SKM-1 treated with dmso at 0.1 percent for 144 hours (cell line): ENCODE measurements around the gene WDFY3.

Experiments used
- DNase-seq: peaks from one replicate; lab custom pipeline; 2025; ENCODE audit not compliant: unreplicated experiment; lab: John Stamatoyannopoulos, UW

WDFY3 gene

DNA sequence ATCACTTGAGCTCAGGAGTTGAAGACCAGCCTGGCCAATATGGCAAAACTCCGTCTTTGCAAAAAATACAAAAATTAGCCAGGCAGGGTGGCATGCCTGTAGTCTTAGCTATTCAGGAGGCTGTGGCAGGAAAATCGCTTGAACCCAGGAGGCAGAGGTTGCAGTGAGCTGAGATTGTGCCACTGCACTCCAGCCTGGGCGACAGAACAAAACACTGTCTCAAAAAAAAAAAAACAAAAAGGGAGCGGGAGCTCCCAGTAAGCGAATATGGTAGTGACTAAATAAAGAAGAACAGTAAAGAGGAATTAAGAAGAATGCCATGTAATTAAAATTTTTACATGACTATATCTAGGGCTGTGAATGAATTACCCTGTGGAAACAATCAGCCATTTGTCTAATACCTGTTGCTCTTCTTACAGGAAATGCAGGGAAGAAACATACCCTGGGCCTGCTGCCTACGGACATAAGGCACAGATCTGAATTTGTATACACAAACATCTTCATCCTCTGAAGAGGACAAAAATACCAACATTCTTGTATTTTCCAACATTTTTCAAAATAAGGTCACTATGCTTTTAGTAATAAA lies 11.4 kb downstream of the WDFY3 start:
- DNase-seq, result no peak

DNA sequence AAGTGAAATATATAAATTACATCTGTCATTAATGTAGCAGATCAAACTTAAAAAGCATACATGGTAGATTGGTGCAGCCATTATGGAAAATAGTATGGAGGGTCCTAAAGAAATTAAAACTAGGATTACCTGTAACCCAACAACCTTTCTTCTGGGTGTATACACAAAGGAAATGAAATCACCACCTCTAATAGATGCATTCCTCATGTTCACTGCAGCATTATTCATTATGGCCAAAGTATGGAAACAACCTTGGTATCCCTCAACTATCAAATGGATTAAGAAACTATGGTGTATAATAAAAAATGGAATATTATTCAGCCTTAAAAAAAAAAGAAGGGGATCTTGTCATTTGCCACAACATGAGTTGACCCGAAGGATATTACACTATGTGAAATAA lies 13.7 kb downstream of the WDFY3 start:
- DNase-seq, result no peak

GRCh38 chr4:84952004-84952403 lies 14.5 kb downstream of the WDFY3 start:
- DNase-seq, result no peak

DNA sequence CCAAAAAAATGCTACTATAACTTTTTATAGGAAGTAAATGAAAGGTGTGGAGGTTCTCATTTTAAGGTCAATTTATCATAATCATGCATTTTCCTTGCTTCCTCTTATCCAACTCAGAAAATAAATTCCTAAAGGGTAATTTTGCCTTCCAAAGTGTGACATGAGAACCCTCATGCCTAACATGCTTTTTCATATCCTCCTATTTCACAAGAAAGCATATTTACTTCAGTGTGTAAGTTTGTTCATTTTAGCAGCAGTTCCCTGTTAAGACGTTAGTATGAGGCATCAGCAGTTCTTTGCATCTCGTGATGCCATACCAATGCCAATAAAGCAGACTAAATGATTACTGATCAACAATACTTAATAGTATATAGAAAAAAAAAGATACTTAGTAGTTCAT lies 18.4 kb downstream of the WDFY3 start:
- DNase-seq, result no peak

GRCh38 chr4:84944947-84945346 lies 21.5 kb downstream of the WDFY3 start:
- peak; percentile 57 for DNase-seq

DNA sequence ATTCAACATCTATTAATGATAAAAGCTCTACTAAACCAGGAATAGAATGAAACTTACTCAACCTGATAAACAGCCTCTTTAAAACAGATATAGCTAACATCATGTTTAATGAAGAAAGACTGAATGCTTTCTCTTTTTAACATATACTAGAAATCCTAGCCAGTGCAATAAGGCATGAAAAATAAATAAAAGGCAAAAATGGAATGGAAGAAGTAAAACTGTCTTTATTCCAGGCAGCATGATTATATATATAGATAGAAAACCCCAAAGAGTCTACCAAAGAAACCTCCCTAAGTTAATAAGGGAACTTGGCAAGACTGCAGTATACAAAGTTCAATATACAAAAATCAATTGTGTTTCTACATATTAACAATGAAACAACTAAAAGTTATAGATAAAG lies 25.5 kb downstream of the WDFY3 start:
- DNase-seq, result no peak

DNA sequence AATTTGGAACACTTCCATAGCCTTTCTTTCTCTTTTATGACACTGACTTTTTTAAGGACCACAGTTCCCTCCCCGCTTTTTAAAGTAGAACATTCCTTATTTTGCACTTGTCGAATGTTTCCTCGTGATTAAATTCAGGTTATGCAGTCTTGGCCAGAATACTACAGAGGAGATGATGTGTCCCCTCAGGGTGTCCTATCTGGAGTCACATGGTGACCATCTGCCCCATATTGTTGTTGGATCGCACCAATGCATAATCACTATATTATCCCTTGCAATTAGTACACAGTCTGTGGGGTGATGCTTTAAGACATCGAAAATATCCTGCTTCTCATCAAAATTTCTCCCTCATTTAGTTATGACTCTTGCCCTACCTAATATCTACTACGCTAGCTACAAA lies 27.4 kb downstream of the WDFY3 start:
- DNase-seq, result no peak

- no peak for DNase-seq
Observed at GRCh38 chr4:84938316-84938715, 28.2 kb downstream of the WDFY3 start.

GRCh38 chr4:84937381-84937977 lies 29.0 kb downstream of the WDFY3 start:
- no peak for DNase-seq

- no peak for DNase-seq
Observed at GRCh38 chr4:84936123-84936522, 30.4 kb downstream of the WDFY3 start.

DNA sequence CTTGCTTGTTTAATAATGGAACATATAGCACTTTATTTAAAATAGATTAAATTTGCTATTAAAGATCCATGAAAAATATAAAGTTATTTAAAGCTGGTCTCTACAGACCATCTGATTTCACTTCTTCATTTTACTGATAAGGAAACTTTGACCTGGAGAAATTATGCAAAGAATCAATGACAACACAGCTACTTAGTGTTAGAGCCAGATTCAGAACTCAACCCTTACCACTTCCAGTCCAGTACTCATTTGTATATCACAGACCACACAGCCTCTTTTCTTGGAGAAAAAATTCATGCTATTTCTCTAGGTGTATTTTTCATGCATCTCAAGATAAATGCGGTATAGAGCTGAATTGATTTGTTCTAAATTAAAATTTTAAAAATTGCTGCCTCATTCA lies 34.0 kb downstream of the WDFY3 start:
- no peak for DNase-seq

- DNase-seq, result no peak
Observed at GRCh38 chr4:84931961-84932360, 34.5 kb downstream of the WDFY3 start.

DNA sequence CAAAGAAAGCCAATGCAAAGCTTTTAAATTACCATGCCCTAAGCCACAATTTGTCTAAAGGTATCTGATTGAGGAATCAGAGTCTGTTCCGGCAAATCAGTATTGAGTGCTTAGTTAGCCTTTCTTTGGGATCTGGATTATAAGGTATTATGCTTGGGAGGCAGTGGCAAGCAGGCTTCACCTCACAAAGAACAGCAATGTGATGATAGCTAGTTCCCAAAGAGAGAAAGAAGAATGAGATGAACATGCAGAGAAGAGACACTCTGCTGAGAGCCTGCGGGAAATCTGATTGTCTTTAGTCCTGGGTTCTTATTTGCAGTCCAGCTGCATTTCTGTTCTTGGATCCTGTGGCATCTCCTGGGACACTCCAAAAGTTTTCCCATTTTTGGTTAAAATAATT lies 35.2 kb downstream of the WDFY3 start:
- no peak for DNase-seq

DNA sequence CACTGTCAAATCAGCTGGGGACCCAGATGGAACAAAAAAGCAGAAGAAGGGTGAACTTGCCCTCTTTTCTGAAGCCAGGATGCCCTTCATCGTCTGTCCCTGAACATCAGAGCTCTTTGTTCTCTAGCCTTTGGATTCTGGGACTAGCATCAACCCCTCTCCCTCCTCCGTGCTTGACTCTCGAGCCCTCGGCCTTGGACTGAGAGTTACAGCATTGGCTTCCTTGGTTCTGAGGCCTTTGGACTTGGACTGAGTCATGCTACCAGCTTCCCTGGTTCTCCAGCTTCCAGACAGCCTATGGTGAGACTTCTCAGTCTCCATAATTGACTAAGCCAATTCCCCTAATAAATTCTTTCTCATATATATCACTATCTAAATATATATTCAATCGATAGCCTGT lies 38.4 kb downstream of the WDFY3 start:
- no peak for DNase-seq

GRCh38 chr4:84927428-84927827 lies 39.1 kb downstream of the WDFY3 start:
- no peak for DNase-seq

- DNase-seq, result no peak
Observed at GRCh38 chr4:84925558-84925957, 40.9 kb downstream of the WDFY3 start.

- DNase-seq, result no peak
Observed at GRCh38 chr4:84924434-84924833, 42.1 kb downstream of the WDFY3 start.

DNA sequence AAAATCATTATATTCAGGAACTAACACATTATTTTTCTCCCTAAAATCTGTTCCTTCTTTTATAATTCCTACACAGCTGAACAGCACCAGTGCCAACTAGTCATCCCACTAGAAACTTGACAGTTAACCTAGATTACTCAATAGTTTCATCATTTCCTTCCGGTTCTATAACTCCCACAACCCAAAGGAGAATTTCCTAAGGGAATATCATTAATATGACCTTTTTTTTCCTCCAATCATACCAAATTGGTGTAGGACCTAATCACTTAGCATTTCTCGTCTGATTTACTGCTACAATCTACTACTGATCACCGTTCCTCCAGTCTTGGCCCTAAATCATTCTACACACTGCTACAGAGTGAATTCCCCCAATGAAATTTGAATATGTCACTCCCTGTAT lies 45.9 kb downstream of the WDFY3 start:
- DNase-seq, result peak; percentile 13

DNA sequence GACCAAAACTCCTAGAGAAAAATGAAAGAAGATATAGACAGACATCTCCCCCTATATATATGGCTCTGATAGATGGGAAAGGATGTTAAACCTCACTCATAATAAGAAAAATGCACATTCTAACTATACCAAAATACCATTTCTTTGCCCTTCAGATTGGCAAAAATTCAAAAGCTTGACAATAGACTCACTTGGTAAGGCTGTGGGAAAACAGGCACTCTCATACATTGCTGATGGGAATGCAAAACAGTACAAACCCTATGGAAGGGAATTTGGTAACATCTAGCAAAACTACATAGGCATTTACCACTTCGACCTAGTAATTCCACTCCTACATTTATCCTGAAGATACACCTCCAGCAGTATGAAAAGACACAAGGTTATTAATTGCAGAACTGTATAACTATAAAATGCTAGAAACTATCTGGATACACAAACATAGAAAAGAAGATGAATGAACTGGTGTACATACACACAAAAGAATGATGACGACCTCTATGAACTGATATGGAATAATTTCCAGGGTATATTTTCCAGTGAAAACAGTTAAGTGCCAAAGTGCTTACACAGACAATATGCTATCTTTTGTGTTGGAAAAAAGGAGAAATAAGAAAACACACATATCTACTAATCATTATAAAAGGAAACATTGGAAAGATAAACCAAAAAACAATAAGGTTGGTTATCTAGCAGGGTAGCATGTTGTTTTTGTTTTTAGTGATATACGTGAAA lies 48.5 kb downstream of the WDFY3 start:
- no peak for DNase-seq

GRCh38 chr4:84917086-84917821 lies 49.2 kb downstream of the WDFY3 start:
- no peak for DNase-seq

DNA sequence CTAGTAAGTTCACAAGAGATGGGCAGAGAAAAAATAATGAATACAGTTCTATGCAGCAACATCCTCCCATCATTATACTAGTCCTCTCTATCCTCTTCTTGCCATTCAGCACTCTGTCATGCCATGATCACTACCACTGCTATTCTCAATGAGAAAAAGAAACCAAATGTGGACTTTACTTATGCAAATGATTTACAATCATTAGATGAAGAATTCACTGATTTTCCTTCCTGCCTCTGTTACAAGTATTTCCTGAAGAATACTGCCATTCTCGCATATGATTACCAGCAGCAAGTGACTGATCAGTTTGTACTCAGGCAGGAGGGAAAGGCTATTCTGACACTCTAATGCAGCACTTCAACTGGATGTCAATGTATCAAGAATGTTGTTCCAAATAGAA lies 50.3 kb downstream of the WDFY3 start:
- no peak for DNase-seq

DNA sequence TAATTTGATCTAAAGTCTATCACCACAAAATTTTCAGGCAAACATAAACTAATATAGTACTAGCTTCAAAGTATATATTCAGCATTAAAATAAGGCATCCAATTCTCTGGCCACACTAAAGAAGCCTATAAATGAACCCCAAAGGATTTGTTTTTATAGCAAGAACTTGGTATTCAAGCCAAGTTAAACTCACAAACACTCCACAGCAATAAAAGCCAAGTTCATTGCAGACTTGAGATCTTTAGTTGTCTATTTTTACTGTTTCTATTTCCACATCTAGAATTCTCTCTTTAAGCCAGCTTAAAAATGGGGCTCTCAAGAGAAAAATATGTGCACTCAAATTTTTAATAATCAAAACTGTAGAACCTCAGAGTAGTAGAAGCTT lies 51.1 kb downstream of the WDFY3 start:
- DNase-seq, result no peak
